ENCODE data around the gene FBH1. TPM values are rescaled to one million over a fixed set of nuclear protein-coding genes. Genes with fewer than 3 reads are reported as not detected.
"Not testable (repeated sequence)": the region's sequence is repeated elsewhere in the genome, so short reads cannot be mapped to it uniquely, and the experiment has no call there.

FBH1 gene
- polyA plus RNA-seq, 1 donor from 2014 or later: 41.1 TPM

GRCh38 chr10:5862360-5862961 lies 27.6 kb upstream of the FBH1 start:
- Histone ChIP-seq H3K4me2 (ENCODE audit: low read length) (no peak overlapping the region), H4K20me1 (ENCODE audit: insufficient read depth) (no peaks in the 10 kb centered on the region), H3K9me2 (ENCODE audit: insufficient read depth, low read length) (no peaks in the 10 kb centered on the region), H3F3A (ENCODE audit: insufficient read depth, low read length, poor library complexity, severe bottlenecking) (no peaks in the 10 kb centered on the region), H3K27me3 (ENCODE audit: insufficient read depth, low read depth, low read length) (no peaks in the 10 kb centered on the region), H3K27ac (ENCODE audit: low read length) (no peak overlapping the region), H3K9me3 (ENCODE audit: low read length) (no peaks in the 10 kb centered on the region), H2AFZ (ENCODE audit: low read depth, low read length) (no peak overlapping the region), H3K4me3 (ENCODE audit: low read length) (no peak overlapping the region), H3K36me3 (ENCODE audit: insufficient read depth, low read length) (no peaks in the 10 kb centered on the region), H3K79me2 (replicated peaks; ENCODE audit: insufficient read depth, low read length) (no peaks in the 10 kb centered on the region), H3K9ac (ENCODE audit: low read length) (no peak overlapping the region)
- no peak for TF ChIP-seq POLR2AphosphoS5 (IDR thresholded peaks at IDR 0.05)
- no peak for TF ChIP-seq RAD21 (conservative IDR thresholded peaks at IDR 0.05)
- TF ChIP-seq SMC3 (conservative IDR thresholded peaks at IDR 0.05; ENCODE audit: poor library complexity): no peak
- no peak for TF ChIP-seq REST (IDR thresholded peaks at IDR 0.05; ENCODE audit: borderline replicate concordance)
- no peak for TF ChIP-seq EZH2 (IDR thresholded peaks at IDR 0.05; ENCODE audit: borderline replicate concordance, insufficient read depth, low read length, poor library complexity, severe bottlenecking)
- TF ChIP-seq MXI1 (conservative IDR thresholded peaks at IDR 0.05; ENCODE audit: poor library complexity, severe bottlenecking): no peak
- no peak for TF ChIP-seq CTCF (IDR thresholded peaks at IDR 0.05; ENCODE audit: poor library complexity, severe bottlenecking)
- no peak for TF ChIP-seq EP300 (conservative IDR thresholded peaks at IDR 0.05; ENCODE audit: poor library complexity, severe bottlenecking)
- no peak for TF ChIP-seq TAF1 (IDR thresholded peaks at IDR 0.05; ENCODE audit: low read depth)

- H3K27ac ChIP-seq (ENCODE audit: low read length); H3K27me3 ChIP-seq (ENCODE audit: insufficient read depth, low read depth, low read length); H3K9me2 ChIP-seq (ENCODE audit: insufficient read depth, low read length); H3F3A ChIP-seq (ENCODE audit: insufficient read depth, low read length, poor library complexity, severe bottlenecking); H3K36me3 ChIP-seq (ENCODE audit: insufficient read depth, low read length); H3K9ac ChIP-seq (ENCODE audit: low read length); H3K4me2 ChIP-seq (ENCODE audit: low read length); H3K4me3 ChIP-seq (ENCODE audit: low read length); H4K20me1 ChIP-seq (ENCODE audit: insufficient read depth); H3K9me3 ChIP-seq (ENCODE audit: low read length); H3K79me2 ChIP-seq (replicated peaks; ENCODE audit: insufficient read depth, low read length); H2AFZ ChIP-seq (ENCODE audit: low read depth, low read length): not testable (repeated sequence)
These were observed 26.9 kb upstream of the FBH1 start for GRCh38 chr10:5862981-5863685.

- H3K9me3 ChIP-seq (ENCODE audit: low read length); H3K36me3 ChIP-seq (ENCODE audit: insufficient read depth, low read length); H3K27me3 ChIP-seq (ENCODE audit: insufficient read depth, low read depth, low read length); H3F3A ChIP-seq (ENCODE audit: insufficient read depth, low read length, poor library complexity, severe bottlenecking); H4K20me1 ChIP-seq (ENCODE audit: insufficient read depth); H3K9ac ChIP-seq (ENCODE audit: low read length); H3K4me3 ChIP-seq (ENCODE audit: low read length); H3K4me2 ChIP-seq (ENCODE audit: low read length); H2AFZ ChIP-seq (ENCODE audit: low read depth, low read length); H3K9me2 ChIP-seq (ENCODE audit: insufficient read depth, low read length); H3K27ac ChIP-seq (ENCODE audit: low read length); H3K79me2 ChIP-seq (replicated peaks; ENCODE audit: insufficient read depth, low read length): not testable (repeated sequence)
These were observed 23.5 kb upstream of the FBH1 start for GRCh38 chr10:5866451-5867081.

- H3K27me3 ChIP-seq (ENCODE audit: insufficient read depth, low read depth, low read length); H3K9ac ChIP-seq (ENCODE audit: low read length); H3K9me2 ChIP-seq (ENCODE audit: insufficient read depth, low read length); H3K79me2 ChIP-seq (replicated peaks; ENCODE audit: insufficient read depth, low read length); H3F3A ChIP-seq (ENCODE audit: insufficient read depth, low read length, poor library complexity, severe bottlenecking); H3K9me3 ChIP-seq (ENCODE audit: low read length); H3K4me2 ChIP-seq (ENCODE audit: low read length); H4K20me1 ChIP-seq (ENCODE audit: insufficient read depth); H3K36me3 ChIP-seq (ENCODE audit: insufficient read depth, low read length); H3K27ac ChIP-seq (ENCODE audit: low read length); H2AFZ ChIP-seq (ENCODE audit: low read depth, low read length); H3K4me3 ChIP-seq (ENCODE audit: low read length): not testable (repeated sequence)
These were observed 22.9 kb upstream of the FBH1 start for GRCh38 chr10:5867091-5867615.

Data from neural cell (in vitro differentiated cells).